Putamen (tissue), 1 donor: ENCODE results near the gene CAMK1D.
A peak's percentile ranks its signal among the peaks of the same experiment; 100 is the strongest.
"Not testable (repeated sequence)": the region's sequence is repeated elsewhere in the genome, so short reads cannot be mapped to it uniquely, and the experiment has no call there.

ENCODE experiments used
- DNase-seq: peaks from one replicate; pipeline ENCODE4 v3.0.0-alpha.2; 2016; ENCODE audit warnings: low spot score

CAMK1D gene

DNA sequence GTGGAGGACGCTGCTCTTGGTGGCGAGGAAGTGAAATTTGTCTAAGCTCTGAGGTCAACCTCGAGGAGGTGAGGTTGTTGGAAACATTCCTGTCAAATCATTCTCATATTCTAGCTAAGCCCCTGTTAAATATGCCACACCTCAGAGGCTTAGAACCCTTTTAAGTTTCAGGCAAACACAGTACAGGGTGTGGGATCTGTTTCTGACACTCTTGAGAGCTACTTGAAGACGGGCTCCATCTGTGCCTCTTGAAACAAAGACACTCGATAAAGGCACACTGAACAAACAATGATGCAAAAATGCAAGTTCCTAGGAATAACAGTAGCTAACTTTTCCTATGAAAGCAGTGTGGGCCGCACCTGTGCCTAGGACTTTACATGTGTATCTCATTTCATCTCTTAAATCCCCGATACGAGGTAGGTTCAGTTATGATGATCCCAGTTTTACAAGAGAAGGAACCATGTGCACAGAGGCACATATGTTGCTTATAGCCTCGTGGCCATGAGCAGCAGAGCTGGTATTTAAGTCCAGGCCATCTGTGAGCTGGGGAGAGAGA lies 352.9 kb downstream of the CAMK1D start:
- no peak for DNase-seq

DNA sequence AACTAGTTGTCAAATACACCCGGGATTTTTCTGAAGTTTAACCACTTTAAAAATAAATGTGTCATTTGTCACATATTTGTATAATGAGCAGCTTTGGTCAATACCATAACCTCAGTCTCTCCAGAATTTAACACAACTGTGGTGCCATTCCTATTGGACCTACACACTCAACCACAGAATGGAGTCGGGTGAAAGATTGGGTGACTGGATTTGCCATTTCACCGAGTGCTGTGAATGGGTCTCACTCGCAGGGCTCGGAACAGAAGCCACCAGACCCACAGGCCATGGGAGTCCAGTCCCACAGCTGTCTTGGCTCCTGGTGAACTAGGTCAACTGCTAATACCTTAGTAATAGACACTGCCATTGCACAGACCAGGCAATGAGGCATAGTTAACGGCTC lies 353.8 kb downstream of the CAMK1D start:
- DNase-seq = no peak

DNA sequence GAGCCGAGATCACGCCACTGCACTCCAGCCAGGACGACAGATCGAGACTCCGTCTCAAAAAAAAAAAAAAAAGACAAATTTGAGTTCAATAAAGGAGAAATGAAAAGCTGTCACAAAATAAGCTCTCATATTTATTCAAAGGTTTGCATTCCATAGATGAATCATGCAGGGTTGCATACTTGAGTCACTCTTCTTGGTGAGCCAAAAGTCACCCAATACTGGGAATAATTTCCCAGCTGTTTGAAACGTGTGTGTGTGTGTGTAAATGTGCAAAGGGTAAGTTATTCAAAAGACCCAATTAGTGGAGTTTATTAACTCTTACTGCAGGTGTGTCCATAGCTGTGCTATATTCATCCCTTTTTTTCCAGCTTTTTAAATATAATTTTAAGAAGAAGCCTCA lies 354.5 kb downstream of the CAMK1D start:
- no peak for DNase-seq

DNA sequence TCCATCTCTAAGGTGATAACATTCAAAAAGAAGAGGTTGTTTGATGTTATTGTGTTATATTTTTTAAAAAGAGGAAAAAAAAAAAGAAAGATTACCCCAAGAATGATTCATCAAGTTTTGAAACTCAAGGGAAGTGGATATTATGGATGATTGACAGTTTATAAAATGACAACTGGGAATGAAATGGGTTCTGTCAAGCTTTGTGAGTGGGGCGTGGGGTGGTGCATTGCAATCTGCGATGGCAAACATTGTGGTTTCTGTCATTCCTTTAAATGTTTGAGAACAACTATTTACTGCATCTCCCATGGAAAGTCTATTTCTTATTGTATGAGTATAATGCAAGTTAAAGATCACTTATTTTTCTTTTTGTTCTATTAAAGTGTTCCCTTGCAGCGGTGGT lies 355.1 kb downstream of the CAMK1D start:
- no peak for DNase-seq

DNA sequence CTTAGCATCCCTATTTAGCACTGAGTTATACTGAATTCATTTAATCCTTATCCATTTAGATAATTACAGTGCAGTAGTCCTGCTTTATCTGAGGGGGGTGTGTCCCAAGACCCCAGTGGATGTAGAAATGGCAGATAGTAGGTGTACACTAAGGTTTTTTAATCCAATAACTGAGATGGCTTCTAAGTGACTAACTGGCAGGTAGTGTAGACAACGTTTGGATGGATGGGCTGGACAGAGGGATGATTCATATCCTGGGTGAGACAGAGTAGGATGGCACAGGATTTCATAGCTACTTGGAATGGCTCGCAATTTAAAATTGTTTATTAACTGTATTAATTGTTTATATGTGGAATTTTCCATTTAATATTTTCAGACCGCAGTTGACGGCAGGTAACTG lies 356.6 kb downstream of the CAMK1D start:
- no peak for DNase-seq

DNA sequence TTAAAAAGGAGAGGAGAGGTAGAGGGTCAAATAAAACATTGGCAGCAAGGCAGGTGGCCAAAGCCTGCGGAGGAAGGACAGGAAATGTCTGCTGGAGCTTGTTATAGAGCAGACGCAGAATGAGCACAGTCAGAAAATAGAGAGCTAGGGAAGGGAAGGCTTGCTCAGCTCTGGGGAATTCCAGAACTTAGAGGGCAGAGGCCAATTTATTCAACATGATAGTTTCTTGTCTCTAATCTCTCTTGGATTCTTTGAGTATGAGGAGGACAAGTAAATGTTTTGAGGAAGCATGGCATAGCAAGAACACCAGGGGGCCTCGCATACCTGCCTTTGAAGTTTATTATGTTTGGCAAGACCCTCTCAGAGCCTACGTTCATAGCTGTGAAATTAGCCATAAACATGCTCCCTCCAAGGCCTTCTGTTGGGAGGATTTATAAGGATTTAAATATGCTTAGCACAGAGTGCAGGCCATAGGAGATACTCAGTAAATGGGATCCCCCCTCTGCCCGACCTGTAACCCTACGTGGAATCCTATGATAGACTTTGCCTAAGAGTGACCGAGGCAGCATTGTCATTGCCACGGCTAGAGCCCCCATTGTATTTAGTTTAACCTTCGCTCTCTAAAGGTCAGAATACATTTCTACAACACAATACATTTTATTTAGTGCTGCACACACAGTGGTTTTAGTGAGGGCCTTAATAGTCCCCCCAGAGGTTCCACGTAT lies 358.3 kb downstream of the CAMK1D start:
- DNase-seq = no peak

DNA sequence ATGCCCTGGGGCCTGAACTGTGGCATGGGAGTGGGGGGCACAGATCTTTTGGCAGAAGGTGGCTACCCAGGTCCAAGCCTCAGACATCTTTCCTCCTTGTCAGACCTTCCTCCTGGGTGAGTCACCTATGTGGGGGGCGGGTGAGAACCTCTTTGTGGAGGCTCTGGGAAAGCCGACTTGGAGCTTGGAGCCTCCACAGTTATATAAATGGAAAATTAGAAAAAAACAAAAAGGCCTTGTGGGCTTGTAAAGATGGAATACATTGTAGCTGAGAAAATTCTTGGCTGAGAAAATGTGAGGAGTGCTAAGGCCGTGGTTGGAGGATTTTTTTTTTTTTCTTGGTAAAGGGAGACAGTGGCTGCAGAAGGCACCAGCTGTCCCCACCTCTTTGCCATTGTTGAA lies 359.7 kb downstream of the CAMK1D start:
- DNase-seq = no peak

DNA sequence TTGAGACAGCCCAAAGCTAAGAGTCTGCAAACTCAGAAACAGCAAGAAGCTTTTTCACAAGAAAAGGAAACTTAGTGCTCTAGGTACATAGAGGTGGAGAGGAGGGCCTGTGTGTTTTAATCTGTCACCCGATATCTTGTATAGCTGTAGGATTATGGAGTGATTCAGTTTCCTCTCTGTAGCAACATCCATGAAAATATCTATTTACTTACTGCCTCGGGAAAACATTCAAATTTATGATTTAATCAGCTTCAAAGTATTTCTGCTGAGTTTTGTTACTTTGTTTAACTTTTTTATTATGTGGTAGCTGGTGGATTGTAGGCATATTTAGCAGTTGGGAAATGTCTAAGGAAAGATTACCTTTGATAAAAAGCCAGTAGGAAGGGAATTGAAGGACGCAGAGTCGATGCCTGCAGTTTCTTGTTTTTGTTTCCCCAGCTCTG lies 360.2 kb downstream of the CAMK1D start:
- DNase-seq = no peak

DNA sequence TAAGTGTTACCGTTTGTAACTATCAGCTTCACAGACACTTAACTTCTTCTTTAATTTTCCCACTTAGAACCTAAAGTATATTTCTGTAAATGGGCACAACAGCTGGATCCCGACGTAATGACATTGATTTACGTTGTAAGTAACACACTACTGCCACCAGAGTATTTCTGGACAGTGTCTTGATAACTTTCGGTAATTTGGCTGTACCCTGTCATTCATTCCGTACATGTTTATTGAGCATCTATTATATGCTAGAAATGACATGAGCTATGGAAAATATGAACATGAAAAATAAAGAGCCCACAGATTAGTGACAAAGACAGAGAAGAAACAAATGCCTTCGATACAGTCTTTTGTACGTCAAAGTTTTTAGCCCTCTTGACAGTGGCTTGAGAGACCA lies 360.8 kb downstream of the CAMK1D start:
- DNase-seq = no peak

DNA sequence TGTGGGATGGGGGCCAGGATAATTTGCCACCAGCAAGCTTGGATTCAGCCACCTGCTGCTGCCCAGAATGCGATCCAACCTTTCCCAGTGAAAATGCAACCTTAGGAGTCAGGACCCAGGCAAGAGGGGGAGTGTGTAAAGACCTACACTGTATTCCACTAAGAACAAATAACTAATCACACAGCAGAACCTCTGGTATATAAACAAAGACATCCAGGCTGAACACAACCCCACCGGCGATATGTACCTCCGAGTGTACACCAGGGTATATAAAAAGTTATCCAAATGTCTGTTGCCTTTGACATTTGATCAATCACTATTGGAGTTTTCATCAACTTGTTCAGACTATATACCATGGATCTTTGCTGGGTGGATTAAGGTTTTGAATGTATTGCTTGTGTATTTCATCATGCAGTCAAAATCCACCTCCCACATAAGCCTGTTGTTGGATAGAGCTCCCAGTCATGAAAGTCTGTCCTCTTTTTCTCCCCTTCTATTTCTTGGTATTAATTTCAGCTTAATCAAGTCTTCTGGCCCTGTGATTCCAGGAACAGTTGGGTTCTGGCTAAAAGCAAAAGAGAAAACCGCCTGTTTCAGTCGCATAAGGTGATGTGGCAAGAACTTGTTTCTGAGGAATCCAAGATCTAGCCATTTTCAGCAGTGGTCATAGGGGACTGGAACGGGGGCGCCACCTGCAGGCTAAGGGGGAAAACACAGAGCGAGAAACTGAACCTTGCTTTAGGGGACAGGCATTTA lies 361.4 kb downstream of the CAMK1D start:
- peak; percentile 68 for DNase-seq

DNA sequence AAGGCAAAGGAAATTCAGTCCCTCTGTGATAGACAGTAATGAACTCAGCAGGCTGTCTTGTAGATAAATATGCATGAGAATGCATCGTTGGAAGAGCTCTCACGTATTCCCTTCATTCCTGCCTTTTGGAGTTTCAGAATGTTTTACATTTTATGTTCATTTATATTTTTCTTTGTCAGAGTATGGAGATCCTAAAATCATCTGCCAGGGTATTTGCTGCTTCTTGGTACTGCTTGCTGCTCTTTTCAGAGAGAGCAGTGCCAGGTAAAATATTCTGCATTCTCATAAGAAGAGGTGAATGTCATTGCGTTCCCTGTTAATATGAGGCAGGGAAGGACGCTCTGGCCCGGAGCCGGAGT lies 362.0 kb downstream of the CAMK1D start:
- DNase-seq = no peak

DNA sequence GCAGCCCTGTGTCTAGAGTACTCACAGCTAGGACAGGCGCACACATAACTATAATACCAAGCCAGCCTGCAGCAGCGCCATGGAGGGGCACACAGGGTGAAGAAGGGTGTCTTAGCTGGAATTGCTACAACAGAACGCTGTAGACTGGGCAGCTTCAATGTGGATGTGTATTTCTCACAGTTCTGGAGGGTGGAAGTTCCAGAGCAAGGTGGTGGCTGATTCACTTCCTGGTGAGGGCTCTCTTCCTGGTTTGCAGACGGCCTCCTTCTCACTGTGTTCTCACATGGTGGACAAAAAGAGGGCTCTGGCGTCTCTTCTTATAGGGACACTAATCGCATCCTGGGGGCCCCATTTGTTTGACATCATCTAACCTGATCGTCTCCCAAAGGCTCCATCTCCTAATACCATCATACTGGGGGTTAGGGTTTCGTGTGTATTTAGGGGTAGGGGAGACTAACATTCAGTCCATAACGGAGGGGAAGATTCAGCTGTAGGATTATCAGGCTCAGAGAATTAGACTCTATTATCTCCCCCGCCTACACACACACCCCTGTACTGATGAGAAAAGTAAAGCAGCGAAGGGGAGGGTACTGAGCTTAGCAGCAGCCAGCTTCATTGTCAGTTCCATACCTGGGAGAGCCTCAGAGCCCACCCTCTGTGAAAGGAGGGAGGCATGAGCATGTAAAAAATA lies 363.1 kb downstream of the CAMK1D start:
- DNase-seq = no peak

DNA sequence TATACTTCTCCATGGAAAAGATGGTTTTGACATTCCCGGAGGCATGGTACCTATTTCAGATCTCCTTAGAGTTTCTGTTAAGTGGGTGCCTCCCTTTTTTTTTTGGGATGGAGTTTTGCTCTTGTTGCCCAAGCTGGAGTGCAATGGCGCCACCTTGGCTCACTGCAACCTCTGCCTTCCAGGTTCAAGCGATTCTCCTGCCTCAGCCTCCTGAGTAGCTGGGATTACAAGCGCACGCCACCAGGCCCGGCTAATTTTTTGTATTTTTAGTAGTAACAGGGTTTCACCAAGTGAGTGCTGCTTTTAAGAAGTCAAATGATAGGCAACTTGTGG lies 363.6 kb downstream of the CAMK1D start:
- DNase-seq = not testable (repeated sequence)

DNA sequence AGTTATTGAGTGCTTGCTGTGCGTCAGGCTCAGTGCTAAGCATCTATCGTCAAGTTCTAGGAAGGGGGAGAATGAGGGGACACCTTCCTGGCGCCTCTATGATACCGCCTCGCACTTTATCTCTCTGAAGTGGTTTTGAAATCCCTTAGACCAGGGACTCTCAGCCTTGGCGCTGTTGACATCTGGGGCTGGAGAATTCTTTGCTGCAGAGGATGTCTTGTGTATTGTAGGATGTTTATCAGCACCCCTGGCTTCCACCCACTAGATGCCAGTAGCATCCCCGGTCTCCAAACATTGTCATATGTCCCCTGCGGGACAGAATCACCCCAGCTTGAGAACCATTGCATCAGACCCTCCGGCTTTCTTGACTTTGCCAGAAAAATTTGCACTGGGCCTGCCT lies 366.7 kb downstream of the CAMK1D start:
- DNase-seq = no peak

DNA sequence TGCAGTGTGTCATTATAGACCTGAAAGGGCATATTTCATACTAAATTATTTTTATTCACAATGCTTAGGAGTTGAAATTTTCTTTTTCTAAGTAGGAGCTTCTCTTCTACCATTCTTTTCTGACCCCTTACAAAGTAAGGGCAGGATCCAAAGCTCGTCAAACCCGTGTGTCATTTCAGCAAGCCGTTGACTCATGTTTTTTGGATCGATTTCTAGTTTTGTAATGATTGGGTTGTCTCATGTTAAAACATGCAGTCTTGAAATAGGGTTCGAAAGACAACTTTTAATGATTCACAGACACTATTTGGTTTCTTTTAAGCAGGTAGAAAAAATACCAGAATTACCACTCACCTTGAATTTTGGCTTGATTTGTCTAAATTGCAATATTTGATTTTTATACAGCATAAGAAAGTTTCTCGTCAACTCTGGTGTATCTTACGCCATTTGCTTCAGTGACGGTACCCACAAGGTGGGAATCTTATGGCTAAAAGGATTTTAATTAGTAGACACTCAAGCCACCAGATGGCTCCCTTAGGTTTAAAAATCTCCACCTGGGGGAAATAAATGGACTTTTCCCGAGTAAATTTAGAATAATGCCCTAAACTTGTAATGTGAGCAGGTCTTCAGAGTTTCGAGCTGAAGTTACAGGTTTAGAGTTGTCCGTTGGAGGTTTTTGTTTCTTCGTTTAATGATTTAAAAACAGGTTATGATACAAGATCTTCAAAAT lies 368.8 kb downstream of the CAMK1D start:
- DNase-seq = no peak

DNA sequence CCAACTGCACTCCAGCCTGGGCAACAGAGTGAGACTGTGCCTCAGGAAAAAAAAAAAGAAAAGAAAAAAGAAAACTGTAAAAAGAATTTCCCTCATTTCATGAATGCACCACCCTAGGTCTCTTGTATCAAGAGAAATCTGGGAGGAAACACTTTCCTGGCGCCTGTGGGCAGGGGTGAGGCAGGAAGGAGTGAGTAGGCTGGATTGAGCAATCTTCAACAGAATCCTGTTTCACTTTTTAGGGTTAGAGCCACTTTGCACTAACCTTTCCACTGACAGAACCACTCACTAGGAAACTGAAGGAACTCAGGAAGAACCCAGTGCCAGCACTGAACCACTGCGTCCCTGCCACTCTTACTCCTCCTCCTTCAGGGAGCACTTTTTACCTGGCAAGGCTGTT lies 370.0 kb downstream of the CAMK1D start:
- no peak for DNase-seq

DNA sequence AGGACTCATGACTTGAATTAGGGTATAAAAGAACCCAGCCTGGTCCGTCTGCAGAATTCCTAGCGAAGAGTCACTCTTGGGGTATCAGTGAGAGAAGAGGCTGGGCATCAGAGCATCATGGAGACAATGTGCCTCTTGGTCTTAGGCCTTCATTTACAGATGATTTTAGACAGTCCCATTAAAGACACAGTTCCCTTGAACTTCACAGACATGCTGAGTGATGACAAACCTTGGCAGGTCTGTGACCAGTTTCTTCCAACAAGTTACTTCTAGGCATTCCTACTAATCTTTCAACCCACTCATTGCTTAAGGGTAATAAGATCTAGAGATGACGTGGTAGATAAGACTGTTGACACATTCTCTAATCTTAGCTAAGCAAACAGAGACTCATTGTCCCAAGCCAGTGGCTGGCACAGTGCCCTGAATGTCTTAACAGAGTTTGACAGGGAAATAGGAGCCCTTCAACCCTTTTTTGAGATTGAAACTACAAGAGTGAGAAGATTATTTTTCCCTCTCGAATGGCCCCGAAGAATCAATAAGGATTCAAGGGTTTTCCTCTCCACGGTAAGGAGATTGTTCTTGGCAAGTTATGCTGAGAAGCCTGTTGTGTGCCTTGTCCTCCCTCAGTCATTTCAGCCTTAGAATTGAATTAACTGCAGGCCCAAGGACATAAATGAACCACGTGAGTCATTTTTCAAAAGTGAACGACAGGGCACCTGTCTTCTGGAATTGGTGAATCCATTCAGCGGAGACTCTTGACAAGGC lies 371.1 kb downstream of the CAMK1D start:
- no peak for DNase-seq

DNA sequence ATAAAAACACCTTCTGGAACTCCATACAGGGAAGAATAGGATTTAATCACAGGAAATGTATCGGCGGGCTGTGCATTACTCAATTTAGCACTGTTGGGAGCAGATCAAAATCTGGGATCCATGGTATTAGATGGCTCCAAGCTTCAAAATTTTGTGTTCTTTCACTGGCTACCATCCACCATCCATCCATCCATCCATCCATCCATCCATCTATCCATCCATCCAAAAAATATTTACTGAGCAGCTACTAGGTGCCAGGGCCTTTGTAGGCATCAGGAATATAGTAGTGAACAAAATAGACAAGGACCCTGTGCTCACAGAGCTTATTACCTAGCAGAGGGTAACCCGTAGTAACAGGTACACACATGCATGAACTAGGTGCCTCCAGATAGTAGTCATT lies 372.0 kb downstream of the CAMK1D start:
- DNase-seq = no peak

DNA sequence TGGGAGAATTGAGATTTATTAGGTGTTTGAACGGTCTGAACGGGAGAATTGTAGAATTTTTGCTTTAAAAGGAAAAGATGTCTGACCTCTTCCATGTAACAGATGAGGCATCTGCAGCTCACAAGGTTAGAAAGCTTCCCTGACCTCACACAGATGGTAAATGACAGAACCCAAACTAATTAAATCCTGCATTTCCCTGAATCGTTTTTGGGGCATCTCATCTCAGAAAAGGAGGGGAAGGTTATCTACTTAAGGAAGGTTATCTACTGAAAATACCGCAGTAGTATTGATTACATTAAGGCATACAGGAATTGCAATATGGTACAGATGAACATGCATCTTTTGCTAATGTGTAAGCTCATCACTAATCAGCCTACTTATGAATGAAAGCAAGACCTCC lies 373.9 kb downstream of the CAMK1D start:
- no peak for DNase-seq

DNA sequence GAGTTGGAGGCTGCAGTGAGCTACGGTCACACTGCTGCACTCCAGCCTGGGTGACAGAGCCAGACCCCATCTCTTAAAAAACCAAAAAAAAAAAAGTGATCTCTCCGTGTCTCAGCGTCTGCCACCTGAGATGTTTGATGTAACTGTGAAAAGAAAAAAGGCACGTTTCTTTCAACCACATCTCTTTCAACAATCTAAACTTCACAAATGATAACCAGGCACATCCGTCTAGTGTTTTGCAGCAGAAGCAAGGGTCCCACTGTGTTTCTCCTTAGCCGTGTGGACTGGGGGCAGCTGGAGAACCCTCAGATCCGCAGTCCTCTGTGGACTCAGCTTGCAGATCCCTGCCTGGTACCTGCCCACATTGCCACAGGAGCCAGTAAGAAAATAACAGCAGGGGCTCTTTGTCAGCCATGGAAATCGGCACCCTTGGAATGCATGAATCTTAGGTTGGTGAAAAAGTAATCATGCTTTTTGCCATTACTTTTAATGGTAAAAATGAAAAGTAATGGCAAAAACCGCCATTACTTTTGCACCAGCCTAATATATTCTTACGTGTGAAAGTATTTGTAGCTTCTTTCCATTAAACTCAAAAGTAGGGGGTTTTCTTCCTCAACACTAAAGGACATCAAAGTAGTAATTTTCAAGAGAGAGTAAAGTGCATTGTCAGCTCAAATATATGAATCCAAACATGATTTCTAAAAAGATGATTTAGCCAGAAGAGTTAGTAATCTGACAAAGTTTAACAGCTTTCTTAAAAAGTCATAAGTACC lies 375.6 kb downstream of the CAMK1D start:
- DNase-seq = no peak

DNA sequence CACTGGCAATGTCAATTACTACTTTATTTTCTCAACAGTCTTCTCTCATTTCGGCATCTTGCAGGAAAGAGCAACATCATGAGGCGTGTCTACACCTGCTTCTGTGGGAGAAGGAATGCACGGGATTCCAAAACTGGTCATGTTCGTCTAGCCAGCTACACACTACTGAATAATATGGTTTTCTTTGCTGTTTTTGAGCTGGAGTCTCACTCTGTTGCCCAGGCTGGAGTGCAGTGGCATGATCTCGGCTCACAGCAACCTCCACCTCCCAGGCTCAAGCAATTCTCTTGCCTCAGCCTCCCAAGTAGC lies 376.2 kb downstream of the CAMK1D start:
- not testable (repeated sequence) for DNase-seq
